Nephron (organoid): ENCODE data around the gene EFNA3.

ENCODE experiments used
- H3K27ac Mint-ChIP-seq, 3 experiments: 2 replicates each; pipeline ENCODE4 v1.8.0; 2020; ENCODE audit warnings: mixed read lengths in 3 of 3, mild to moderate bottlenecking in 2 of 3, moderate library complexity in 1 of 3
- H3K27me3 Mint-ChIP-seq: 2 replicates; pipeline ENCODE4 v1.8.0; 2021; ENCODE audit warnings: low read depth, mild to moderate bottlenecking, moderate library complexity, mixed read lengths
- H3K36me3 Mint-ChIP-seq: 2 replicates; pipeline ENCODE4 v1.8.0; 2020; ENCODE audit warnings: low read depth, mixed read lengths
- H3K4me1 Mint-ChIP-seq: 2 replicates; pipeline ENCODE4 v1.8.0; 2020; ENCODE audit warnings: mixed read lengths
- H3K4me3 Mint-ChIP-seq, 3 experiments: 2 replicates each; pipeline ENCODE4 v1.8.0; 2020; ENCODE audit warnings: mild to moderate bottlenecking in 3 of 3, mixed read lengths in 3 of 3, moderate library complexity in 2 of 3
- H3K9me3 Mint-ChIP-seq: 2 replicates; pipeline ENCODE4 v1.8.0; 2020; ENCODE audit warnings: mixed read lengths
- CTCF ChIP-seq, 3 experiments: fragments of 200-600 bp; sonication (generic); IDR thresholded peaks; one replicate each; pipeline ENCODE4 v1.5.0; 2021; ENCODE audit warnings: antibody characterized with exemption in 3 of 3; ENCODE audit not compliant: unreplicated experiment in 3 of 3

Gene EFNA3

GRCh38 chr1:155105604-155106011 is 27.0 kb downstream of the EFNA3 start:
- no peak for TF ChIP-seq CTCF (IDR thresholded peaks at IDR 0.05; ENCODE audit: unreplicated experiment in 3 of 3)
- H3K4me3 Mint-ChIP-seq, result no peak overlapping the region
- peaks cover 4% of the 10 kb centered on the region for H3K4me1 Mint-ChIP-seq
- H3K9me3 Mint-ChIP-seq, result no peaks in the 10 kb centered on the region
- peaks cover 16% of the 10 kb centered on the region for H3K27me3 Mint-ChIP-seq
- no peaks in the 10 kb centered on the region for H3K36me3 Mint-ChIP-seq
- no peak overlapping the region for H3K27ac Mint-ChIP-seq

- H3K9me3 Mint-ChIP-seq, result no peaks in the 10 kb centered on the region
- no peak overlapping the region for H3K4me3 Mint-ChIP-seq
- TF ChIP-seq CTCF (IDR thresholded peaks at IDR 0.05; ENCODE audit: unreplicated experiment in 3 of 3), result no peak
- H3K36me3 Mint-ChIP-seq, result no peaks in the 10 kb centered on the region
- H3K27ac Mint-ChIP-seq, result no peak overlapping the region
- H3K4me1 Mint-ChIP-seq, result peaks cover 4% of the 10 kb centered on the region
- H3K27me3 Mint-ChIP-seq, result peaks cover 16% of the 10 kb centered on the region
These were observed 28.2 kb downstream of the EFNA3 start for GRCh38 chr1:155106862-155107261.

GRCh38 chr1:155107309-155108264 is 28.9 kb downstream of the EFNA3 start:
- H3K27me3 Mint-ChIP-seq, result peaks cover 16% of the 10 kb centered on the region
- no peak overlapping the region for H3K27ac Mint-ChIP-seq
- H3K9me3 Mint-ChIP-seq, result no peaks in the 10 kb centered on the region
- TF ChIP-seq CTCF (IDR thresholded peaks at IDR 0.05; ENCODE audit: unreplicated experiment in 3 of 3), result no peak
- H3K4me1 Mint-ChIP-seq, result peaks cover 4% of the 10 kb centered on the region
- no peak overlapping the region for H3K4me3 Mint-ChIP-seq
- no peaks in the 10 kb centered on the region for H3K36me3 Mint-ChIP-seq

- no peak for TF ChIP-seq CTCF (IDR thresholded peaks at IDR 0.05; ENCODE audit: unreplicated experiment in 3 of 3)
- Mint-ChIP-seq H3K36me3 (no peaks in the 10 kb centered on the region), H3K4me1 (peaks cover 4% of the 10 kb centered on the region), H3K27me3 (peaks cover 16% of the 10 kb centered on the region), H3K9me3 (no peaks in the 10 kb centered on the region), H3K4me3 (no peak overlapping the region), H3K27ac (no peak overlapping the region)
These were observed 29.7 kb downstream of the EFNA3 start for GRCh38 chr1:155108296-155108695.

GRCh38 chr1:155110381-155110780 is 31.7 kb downstream of the EFNA3 start:
- Mint-ChIP-seq H3K9me3 (no peaks in the 10 kb centered on the region), H3K27me3 (peaks cover 20% of the 10 kb centered on the region), H3K27ac (no peak overlapping the region), H3K4me1 (peaks cover 8% of the 10 kb centered on the region), H3K4me3 (no peak overlapping the region), H3K36me3 (no peaks in the 10 kb centered on the region)
- TF ChIP-seq CTCF (IDR thresholded peaks at IDR 0.05; ENCODE audit: unreplicated experiment in 3 of 3), result no peak

- Mint-ChIP-seq H3K27me3 (peaks cover 15% of the 10 kb centered on the region), H3K36me3 (no peaks in the 10 kb centered on the region), H3K4me1 (peaks cover 4% of the 10 kb centered on the region), H3K27ac (no peak overlapping the region), H3K9me3 (no peaks in the 10 kb centered on the region), H3K4me3 (no peak overlapping the region)
- TF ChIP-seq CTCF (IDR thresholded peaks at IDR 0.05; ENCODE audit: unreplicated experiment in 3 of 3), result no peak
These were observed 32.2 kb downstream of the EFNA3 start for GRCh38 chr1:155110826-155111225.
